GM19324 (cell line): ENCODE data around the gene LETM1.

Experiments used
- ATAC-seq: cut with Tn5 transposase; IDR thresholded peaks from one replicate; pipeline ENCODE4 v1.9.1; 2021; ENCODE audit warnings: mild to moderate bottlenecking, moderate library complexity; ENCODE audit not compliant: unreplicated experiment, low FRiP score

The LETM1 gene

GRCh38 chr4:1809754-1810502 is 46.0 kb downstream of the LETM1 start:
- ATAC-seq = no peak

GRCh38 chr4:1808851-1809753 is 46.9 kb downstream of the LETM1 start:
- ATAC-seq = no peak

- no peak for ATAC-seq
Observed at GRCh38 chr4:1808396-1808795, 47.6 kb downstream of the LETM1 start.

GRCh38 chr4:1807332-1807777 is 48.6 kb downstream of the LETM1 start:
- no peak for ATAC-seq

GRCh38 chr4:1806596-1807331 is 49.2 kb downstream of the LETM1 start:
- no peak for ATAC-seq

- ATAC-seq = no peak
Observed at GRCh38 chr4:1806223-1806564, 49.8 kb downstream of the LETM1 start.

GRCh38 chr4:1805493-1806222 is 50.3 kb downstream of the LETM1 start:
- ATAC-seq = no peak

GRCh38 chr4:1804638-1805492 is 51.1 kb downstream of the LETM1 start:
- ATAC-seq = no peak

- ATAC-seq = no peak
Observed at GRCh38 chr4:1803523-1804423, 52.2 kb downstream of the LETM1 start.

- ATAC-seq = no peak
Observed at GRCh38 chr4:1802720-1803522, 53.0 kb downstream of the LETM1 start.

GRCh38 chr4:1802151-1802715 is 53.7 kb downstream of the LETM1 start:
- ATAC-seq = no peak

- ATAC-seq = no peak
Observed at GRCh38 chr4:1801286-1801958, 54.5 kb downstream of the LETM1 start.

GRCh38 chr4:1800805-1801204 is 55.2 kb downstream of the LETM1 start:
- no peak for ATAC-seq

- ATAC-seq = no peak
Observed at GRCh38 chr4:1799387-1800375, 56.3 kb downstream of the LETM1 start.

- ATAC-seq = no peak
Observed at GRCh38 chr4:1798580-1799386, 57.2 kb downstream of the LETM1 start.
